Left lung (tissue), 10 donors: Measurements from ENCODE around the gene EPHB6. TPM values are rescaled to one million over a fixed set of nuclear protein-coding genes. Genes with fewer than 3 reads are reported as not detected.

ENCODE experiments used
- ATAC-seq: fragments of 200-7000 bp; cut with Tn5 transposase; one replicate; pipeline ENCODE4 v1.9.1; 2020; ENCODE audit warnings: moderate library complexity
- DNase-seq, 4 donors: peaks; one replicate each; pipeline ENCODE4 v3.0.0-alpha.2; 2013 to 2020
- H3K27ac ChIP-seq, 2 donors: fragments of 200-600 bp; sonication (generic) in 1 of 2; one replicate each; pipeline versions ENCODE4 v1.5.0 to v1.8.0; 2020 to 2021
- H3K27me3 ChIP-seq, 2 donors: fragments of 200-600 bp; sonication (generic) in 1 of 2; one replicate each; pipeline versions ENCODE4 v1.5.0 to v1.8.0; 2020 to 2021
- H3K36me3 ChIP-seq, 2 donors: fragments of 200-600 bp; sonication (generic) in 1 of 2; one replicate each; pipeline versions ENCODE4 v1.5.0 to v1.8.0; 2020 to 2021
- H3K4me1 ChIP-seq, 2 donors: fragments of 200-600 bp; one replicate each; pipeline ENCODE4 v1.8.0; 2021
- H3K4me3 ChIP-seq, 2 donors: fragments of 200-600 bp; sonication (generic) in 1 of 2; one replicate each; pipeline versions ENCODE4 v1.5.0 to v1.8.0; 2020 to 2021; ENCODE audit warnings: mild to moderate bottlenecking in 1 of 2
- H3K9me3 ChIP-seq, 2 donors: fragments of 200-600 bp; sonication (generic) in 1 of 2; one replicate each; pipeline versions ENCODE4 v1.5.0 to v1.8.0; 2020 to 2021
- CTCF ChIP-seq, 2 donors: fragments of 200-600 bp; sonication (generic) in 1 of 2; IDR thresholded peaks; one replicate each; pipeline versions ENCODE4 v1.5.0 to v1.8.0; 2021; ENCODE audit warnings: antibody characterized with exemption in 2 of 2
- intact Hi-C, 2 donors: fragments of 100-400 bp; cut with DNase I; formaldehyde crosslinking; loops; one replicate each; pipeline versions ENCODE4 v1.11.2 to v1.14.2; 2022
- polyA plus RNA-seq, 6 donors: library from polyadenylated mRNA; unstranded; fragments of 120-200 nt; gene quantifications; one replicate each; pipeline ENCODE4 v1.2.1, GENCODE V29; 2013; ENCODE audit not compliant: insufficient read length in 6 of 6
- total RNA-seq, 2 donors: library from RNA; stranded (reverse); fragmentation: NEBNext Ultra II Directional; extraction: Animal tissue kit (Norgen Biotek cat#: 25700); gene quantifications; one replicate each; pipeline ENCODE4 v1.2.1, GENCODE V29; 2021
- donor health status: DM: no; HTN: yes; CAD: no.
- donor health status: DM: no; HTN: no; CAD: no.

Gene EPHB6
- total and polyA plus RNA-seq, 8 donors = 6.5 to 42.8 (median 27.6) TPM

GRCh38 chr7:142807855-142808460, 46.9 kb upstream of the EPHB6 start:
- H3K27me3 ChIP-seq = peaks cover 2 to 47% of the 10 kb centered on the region in 2 donors
- H3K4me1 ChIP-seq = no peaks in the 10 kb centered on the region
- no peaks in the 10 kb centered on the region for H3K36me3 ChIP-seq
- TF ChIP-seq CTCF (IDR thresholded peaks at IDR 0.05) = no peak
- no peaks in the 10 kb centered on the region for H3K9me3 ChIP-seq
- no peak for DNase-seq
- H3K27ac ChIP-seq = peak overlapping the region in 1 of 2 donors; percentile 41
- no peak overlapping the region for H3K4me3 ChIP-seq
- ATAC-seq = no peak
- intact Hi-C loops = no loop called here

GRCh38 chr7:142808461-142808801, 46.4 kb upstream of the EPHB6 start:
- no peak for TF ChIP-seq CTCF (IDR thresholded peaks at IDR 0.05)
- intact Hi-C loops = no loop called here
- Histone ChIP-seq H3K27ac (no peak overlapping the region), H3K27me3 (peaks cover 2 to 52% of the 10 kb centered on the region in 2 donors), H3K36me3 (no peaks in the 10 kb centered on the region), H3K9me3 (no peaks in the 10 kb centered on the region), H3K4me3 (no peak overlapping the region), H3K4me1 (no peaks in the 10 kb centered on the region)
- ATAC-seq = no peak
- no peak for DNase-seq

- Histone ChIP-seq H3K36me3 (no peaks in the 10 kb centered on the region), H3K9me3 (no peaks in the 10 kb centered on the region), H3K27ac (peak overlapping the region in 1 of 2 donors; percentile 21), H3K4me1 (no peaks in the 10 kb centered on the region), H3K4me3 (no peak overlapping the region), H3K27me3 (peaks cover 2 to 56% of the 10 kb centered on the region in 2 donors)
- ATAC-seq (peak; percentile 64), DNase-seq (peak in 2 of 4 donors; percentile 7 to 44)
- intact Hi-C loops = no loop called here
- TF ChIP-seq CTCF (IDR thresholded peaks at IDR 0.05) = no peak
These were observed 45.9 kb upstream of the EPHB6 start for GRCh38 chr7:142808802-142809583.

GRCh38 chr7:142809671-142810070, 45.2 kb upstream of the EPHB6 start:
- no peaks in the 10 kb centered on the region for H3K36me3 ChIP-seq
- DNase-seq = no peak
- H3K4me1 ChIP-seq = no peaks in the 10 kb centered on the region
- peaks cover 2 to 59% of the 10 kb centered on the region in 2 donors for H3K27me3 ChIP-seq
- no peak for ATAC-seq
- TF ChIP-seq CTCF (IDR thresholded peaks at IDR 0.05) = no peak
- no peak overlapping the region for H3K4me3 ChIP-seq
- no peaks in the 10 kb centered on the region for H3K9me3 ChIP-seq
- intact Hi-C loops = no loop called here
- H3K27ac ChIP-seq = peak overlapping the region in 1 of 2 donors; percentile 21

GRCh38 chr7:142811154-142811737, 43.6 kb upstream of the EPHB6 start:
- peaks cover 0 to 50% of the 10 kb centered on the region in 2 donors for H3K27me3 ChIP-seq

More at GRCh38 chr7:142811154-142811737, 43.6 kb upstream of the EPHB6 start:
- DNase-seq (peak in 1 of 4 donors; percentile 24), ATAC-seq (peak; percentile 65)
- intact Hi-C loops = no loop called here
- Histone ChIP-seq H3K4me1 (no peaks in the 10 kb centered on the region), H3K36me3 (no peaks in the 10 kb centered on the region), H3K9me3 (no peaks in the 10 kb centered on the region), H3K4me3 (no peak overlapping the region), H3K27ac (no peak overlapping the region)
- peak in 1 of 2 donors; percentile 33 for TF ChIP-seq CTCF (IDR thresholded peaks at IDR 0.05)
